ENCODE results near the gene POLG2.
"Not testable (repeated sequence)": the region's sequence is repeated elsewhere in the genome, so short reads cannot be mapped to it uniquely, and the experiment has no call there.

Gene POLG2

DNA sequence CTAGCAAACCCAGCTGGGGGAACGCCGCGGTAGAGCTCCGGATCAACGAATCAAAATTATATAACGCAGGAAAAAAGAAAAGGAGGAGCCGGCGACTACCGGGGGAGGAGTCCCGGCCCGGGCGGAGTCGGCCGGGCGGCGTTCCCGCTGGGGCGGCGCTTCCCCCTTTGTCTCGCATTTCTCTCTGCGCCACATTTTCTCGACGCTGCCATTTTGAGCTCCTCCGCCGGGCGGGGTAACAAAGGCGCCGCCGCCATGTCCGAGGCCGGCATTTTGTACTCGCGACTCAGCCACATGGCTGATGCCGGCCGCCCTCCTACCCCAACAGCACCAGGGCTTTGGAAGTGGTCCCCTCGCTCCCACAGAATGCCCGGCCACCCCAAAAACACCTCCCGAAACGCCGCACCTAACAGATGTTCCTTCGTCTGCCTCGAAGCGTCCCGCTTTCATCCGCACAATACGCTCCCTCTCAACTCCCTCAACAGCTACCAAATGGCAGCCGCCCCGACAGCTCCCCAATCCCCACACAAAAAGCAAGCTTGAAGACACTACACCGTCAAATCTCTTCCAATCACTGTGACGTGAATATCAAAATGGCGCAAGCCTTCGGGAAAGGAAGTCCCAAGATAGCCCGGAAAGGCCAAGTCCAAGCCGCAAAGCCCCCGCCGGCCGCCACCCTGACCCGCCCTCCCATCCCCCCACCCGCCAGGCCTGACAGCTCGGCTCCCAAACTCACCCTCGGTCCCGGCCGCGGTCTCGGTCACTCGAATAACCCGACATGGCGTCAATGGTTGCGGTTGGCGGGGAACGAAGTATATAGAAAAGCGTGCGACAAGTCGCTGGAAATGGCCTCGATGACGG, 8.7 kb upstream of the POLG2 start:
- peak; percentile 86 for DNase-seq

DNA sequence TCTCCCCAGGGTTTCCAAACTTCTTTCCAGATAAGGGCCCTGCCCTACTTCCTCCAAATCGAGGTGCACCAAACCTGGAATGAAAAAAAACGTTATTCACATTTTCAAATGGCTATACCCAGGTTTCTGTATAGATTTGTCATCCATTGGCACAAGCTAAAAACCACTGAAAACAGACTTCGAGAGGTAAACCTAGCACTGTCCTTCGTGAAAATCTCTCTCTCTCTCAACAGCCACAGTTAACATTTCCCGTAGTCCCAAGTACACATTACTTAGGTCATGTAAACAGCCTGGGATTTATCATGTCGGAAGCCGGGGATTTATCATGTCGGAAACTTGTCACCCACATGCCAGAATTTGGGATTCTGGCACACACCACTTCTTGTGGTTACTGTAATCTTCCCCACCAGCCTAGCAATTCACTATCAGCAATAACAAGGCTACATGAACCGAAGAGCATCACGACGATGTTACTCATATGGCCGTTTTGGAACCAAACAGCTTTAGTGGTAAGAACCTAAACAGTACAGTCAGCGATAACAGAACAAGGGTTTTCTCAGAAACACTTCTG, 8.0 kb upstream of the POLG2 start:
- no peak for DNase-seq

DNA sequence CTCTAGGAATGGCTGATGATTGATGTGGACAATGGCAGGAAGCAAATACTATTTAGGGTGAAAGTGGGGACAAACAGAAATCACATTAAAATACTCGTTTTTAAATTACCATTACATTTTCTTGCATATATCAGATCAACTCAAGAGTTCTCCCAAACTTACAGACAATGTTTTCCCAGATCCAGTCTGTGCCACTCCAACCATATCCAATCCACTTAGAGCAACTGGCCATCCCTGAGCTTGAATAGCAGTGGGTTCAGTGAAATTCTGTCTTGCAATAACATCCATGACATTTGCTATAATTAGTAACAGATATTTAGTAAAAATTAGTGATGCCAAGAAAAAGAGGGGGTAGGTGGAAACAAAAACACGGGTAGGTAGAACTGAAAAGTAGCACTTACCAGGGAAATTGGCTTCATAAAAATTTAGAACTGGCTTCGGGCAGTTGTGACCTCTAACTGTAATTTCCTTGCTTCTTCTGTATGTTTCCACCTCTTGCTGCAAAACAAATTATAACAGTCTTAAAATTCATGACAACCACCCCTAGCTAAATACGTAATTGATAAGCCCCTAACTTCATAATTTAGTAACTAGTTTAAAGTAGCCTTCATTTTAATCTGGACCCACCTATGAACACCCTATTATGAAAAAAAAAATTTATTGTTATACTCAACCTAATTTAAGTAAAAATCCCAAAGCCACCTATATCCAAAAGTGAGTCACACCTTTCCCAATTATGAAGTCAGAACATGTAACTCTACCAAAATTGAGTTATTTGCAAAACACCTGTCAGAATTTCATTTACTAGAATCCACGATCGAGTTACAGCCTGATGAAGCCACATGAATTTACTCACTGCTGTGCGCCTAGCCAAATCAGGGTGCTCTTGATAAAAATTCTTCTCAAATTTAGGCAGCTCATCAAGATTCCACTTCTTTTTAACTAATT, 7.2 kb upstream of the POLG2 start:
- no peak for DNase-seq

DNA sequence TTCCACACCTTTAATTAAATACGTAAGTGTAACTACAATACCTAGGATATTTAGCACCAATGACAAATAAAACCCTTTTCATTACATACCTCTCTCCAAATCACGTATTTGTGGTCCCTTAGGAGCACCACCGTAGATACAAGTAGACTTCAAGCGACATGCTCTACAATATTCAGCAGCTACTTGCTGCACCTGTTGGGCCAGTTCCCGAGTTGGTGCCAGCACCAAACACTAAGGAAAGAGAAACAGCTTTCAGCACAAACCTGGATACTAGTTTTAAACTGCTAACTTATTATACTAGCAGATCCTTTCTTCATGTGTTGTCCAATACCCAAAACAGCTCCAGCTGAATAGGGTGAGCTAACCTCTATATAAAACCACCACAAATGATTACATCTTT, 6.5 kb upstream of the POLG2 start:
- DNase-seq, result no peak

DNA sequence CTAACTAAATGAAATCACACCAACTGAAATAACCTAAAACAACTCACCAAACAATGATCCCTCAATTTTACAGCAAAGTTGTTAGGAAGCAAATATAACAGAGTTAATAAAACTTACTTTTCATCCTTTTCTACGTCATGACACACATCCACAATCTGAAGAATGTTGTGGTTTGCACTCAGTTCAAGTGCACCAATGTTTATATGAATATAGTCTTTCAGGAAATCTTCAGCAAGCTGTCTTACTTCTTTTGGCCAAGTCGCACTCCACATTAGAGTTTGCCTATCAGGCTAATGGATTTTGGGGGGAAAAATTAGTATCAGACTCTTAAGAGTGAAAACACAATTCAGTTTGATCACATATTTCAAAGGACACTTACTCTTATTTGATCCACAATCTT, 6.0 kb upstream of the POLG2 start:
- no peak for DNase-seq

DNA sequence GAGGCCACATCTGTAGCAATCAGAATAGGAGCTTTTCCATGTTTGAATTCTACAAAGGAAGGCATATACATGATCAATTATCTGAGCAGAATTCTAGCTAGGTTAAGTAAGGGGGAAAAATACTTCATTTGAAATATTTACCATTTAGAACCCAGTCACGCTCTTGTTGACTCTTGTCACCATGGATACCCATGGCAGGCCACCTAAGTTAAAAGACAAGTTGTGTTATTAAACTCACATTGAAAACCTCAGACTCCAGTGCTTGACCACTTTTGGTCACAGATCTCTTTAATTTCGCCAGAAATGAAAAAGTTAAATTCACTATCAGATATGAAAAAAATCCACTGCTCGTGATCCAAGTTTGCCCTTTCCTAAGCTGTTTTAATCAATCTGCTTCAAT, 5.2 kb upstream of the POLG2 start:
- DNase-seq, result no peak

DNA sequence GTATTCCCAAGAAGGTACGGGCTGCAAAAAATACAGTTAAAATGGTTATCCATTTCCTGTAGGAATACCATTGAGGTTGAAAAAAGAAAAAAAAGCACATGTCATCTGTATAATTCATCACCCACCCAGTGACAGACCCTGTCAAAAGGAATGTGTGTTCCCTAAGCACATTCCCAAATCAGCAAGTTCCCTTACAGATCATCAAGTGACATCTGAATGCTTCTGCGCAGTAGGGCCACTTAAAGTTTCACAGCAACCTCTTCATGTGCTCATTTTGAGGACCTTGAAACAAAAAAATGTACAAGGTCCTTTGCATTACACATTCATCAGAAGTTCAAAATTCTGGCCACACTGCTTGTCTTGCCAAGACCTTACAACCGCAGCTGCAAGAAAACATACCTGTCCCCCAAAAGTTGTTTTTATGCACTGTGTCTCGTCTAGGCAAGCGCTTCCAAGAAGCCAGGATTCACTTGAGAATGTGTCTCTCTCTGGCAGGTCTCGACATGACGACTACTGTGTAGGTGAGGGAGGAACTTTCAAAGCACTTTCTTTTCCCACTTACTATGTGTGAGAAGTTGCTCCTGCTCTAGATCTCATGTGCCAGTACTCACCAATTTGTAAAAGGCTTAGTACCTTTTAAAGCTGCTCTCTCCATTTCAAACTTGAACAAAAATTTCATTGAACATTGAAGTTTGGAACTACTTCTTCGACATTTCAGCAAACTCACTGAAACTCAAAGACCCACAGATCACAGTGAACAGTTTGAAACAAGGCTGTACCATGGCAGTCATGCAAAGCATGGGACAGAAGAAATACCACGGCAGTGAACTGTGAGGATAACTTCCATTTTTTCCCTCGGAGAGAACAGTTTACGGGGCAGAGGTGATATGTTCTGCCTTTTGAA, 4.3 kb upstream of the POLG2 start:
- DNase-seq, result no peak

DNA sequence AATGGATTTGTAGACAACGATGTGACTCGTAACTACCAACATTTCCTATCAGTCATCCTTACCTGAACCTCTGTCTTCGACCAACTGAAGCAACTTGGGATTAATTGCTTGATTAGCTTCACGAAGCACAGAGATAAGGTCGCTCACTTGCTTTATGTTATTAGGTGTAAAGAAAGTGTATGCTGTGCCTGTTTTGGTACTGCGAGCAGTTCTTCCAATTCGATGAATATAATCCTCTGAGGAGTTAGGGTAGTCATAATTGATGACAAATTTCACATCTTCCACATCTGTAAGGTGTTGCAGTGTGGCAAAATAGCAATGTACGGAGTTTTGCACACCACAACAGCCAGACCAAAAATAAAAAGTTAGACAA, 3.6 kb upstream of the POLG2 start:
- DNase-seq, result no peak

DNA sequence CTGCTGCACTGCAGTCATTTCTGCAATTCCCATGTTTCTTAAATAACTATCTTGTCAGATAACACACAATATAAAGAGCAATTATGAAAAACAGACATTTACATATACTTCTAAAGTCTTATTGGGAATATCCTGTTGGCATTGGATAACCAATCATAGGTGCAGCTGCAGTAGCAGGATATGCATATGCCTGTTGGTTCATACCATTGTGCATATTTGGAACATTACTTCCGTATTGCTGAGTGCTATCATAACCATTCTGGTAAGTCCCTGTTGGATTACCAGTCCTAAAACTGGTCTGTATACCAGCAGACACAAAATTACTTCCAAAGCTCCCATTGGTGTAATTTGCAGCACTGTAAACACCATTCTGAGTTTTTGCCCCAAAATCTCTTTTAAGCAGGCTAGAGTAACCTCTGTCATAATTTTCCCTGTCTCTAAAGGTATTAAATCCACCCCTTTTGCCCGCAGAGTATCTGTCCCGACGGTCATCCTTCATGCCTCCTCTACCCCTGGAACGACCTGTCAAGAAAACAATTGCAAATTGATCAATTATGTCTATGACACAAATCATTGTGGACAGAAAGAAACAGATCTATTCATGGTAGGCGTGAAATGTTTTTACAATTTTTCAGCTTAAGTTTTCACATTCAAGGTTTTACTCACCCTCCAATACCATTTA, 3.1 kb upstream of the POLG2 start:
- no peak for DNase-seq

DNA sequence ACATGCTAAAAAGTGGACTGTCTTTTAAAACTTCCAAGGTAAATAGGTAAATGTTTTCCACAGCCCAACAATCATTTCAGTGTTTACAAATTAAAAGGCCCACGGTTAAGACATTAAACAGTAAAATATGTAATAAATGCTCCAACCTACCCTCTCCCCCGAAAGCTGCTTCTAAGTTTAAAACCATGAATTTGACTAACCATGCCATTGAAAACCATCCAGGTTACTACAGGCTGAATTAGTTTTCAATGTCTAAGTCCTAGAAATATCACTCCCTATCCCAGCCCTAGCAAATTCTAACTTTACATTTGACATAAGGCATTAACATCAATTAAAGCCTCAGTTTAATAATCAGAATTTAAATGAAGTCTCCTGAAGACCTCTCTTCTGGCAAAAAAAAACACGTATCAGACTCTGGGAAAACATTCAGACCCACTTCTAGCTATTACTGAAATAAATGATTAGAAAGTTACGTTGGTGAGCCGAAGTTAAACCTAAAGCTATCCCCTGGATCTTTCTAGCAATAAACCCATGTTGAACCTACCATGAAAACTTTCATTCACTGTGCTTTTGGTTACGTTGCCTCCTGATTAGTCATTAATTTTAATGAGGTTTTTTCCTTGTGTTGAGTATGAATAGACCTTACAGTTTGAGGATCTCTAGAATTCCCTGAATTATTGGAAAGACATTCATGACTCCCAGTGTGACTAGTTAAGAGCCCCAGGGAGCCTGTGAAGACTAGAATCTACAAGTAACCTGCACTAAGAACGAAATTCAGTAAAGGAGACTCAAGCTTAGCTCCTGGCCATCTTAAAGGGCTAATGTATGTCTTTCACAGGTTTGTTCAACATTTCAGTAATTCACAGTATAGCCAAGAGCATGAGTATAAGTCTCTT, 1.7 kb upstream of the POLG2 start:
- no peak for DNase-seq

DNA sequence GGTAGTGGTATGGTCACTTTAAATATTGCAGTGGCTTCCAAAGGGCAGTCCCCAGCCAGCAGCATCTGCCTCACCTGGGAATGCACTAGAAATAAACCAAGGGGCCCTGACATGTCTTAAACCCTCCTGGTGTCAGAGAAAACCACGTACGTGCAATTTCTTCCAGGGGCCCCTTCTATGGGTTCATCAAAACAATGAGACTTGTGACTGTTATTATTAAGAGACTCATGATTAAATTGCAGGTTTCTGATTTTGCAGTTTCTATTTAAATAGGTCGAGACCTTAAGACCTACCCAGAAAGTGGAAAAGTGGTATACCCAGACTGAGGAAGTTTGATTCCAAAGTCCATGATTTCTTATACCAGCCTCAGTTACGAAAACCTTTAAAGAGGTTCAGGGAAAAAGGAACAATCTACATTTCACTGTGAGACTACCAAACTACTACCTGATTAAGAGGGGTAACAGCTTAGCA, 746 bp upstream of the POLG2 start:
- DNase-seq, result no peak

DNA sequence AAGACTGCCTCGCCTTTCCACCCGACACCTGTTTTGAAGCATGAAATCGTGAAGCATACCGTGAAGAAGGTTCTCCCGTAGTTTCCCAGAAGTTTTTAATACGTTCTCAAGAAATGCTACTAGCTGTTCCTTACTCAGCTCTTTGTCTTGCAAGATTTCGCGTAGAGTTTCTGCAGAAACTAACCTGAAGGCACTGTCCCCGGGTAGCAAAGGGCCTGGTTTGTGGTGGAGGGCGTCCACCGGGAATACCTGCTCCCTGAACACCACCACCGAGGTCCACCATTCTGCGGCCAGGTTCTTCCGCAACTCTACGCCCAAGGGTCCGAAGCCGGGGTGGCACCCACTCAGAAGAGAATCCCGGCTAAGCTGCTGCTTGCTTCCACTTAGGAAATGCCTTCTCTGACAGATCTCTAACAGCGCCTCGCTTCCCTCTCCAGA, 487 bp downstream of the POLG2 start:
- no peak for DNase-seq

DNA sequence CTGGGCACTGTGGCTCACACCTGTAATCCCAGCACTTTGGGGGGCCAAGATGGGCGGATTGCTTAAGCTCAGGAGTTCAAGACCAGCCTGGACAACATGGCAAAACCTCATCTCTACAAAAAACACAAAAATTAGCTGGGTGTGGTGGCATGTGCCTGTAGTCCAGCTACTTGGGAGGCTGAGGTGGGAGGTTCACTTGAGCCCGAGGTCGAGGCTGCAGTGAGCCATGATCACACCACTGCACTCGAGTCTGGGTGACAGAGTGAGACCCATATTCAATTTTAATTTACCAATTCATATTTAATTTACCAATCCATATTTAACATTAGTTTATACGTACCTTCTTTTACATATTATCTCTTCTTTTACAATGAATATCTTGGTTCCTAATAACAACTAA, 1.6 kb downstream of the POLG2 start:
- DNase-seq, result not testable (repeated sequence)

DNA sequence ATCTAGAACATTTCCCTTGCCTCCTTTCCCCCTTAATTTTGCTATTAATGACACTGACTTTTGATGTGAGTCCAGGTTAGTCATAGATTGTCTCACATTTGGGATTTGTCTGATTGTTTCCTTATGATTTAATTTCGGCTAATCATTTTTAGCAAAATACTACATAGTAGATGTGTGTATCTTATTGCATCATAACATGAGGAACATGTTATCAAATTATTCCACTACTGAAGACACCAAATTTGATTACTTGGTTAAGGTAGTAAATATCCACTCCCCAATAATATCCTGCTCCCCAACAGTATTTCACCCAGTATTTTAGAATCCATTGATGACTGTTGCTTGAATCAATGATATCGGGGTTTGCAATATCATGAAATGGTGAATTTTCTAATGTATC, 2.7 kb downstream of the POLG2 start:
- no peak for DNase-seq

DNA sequence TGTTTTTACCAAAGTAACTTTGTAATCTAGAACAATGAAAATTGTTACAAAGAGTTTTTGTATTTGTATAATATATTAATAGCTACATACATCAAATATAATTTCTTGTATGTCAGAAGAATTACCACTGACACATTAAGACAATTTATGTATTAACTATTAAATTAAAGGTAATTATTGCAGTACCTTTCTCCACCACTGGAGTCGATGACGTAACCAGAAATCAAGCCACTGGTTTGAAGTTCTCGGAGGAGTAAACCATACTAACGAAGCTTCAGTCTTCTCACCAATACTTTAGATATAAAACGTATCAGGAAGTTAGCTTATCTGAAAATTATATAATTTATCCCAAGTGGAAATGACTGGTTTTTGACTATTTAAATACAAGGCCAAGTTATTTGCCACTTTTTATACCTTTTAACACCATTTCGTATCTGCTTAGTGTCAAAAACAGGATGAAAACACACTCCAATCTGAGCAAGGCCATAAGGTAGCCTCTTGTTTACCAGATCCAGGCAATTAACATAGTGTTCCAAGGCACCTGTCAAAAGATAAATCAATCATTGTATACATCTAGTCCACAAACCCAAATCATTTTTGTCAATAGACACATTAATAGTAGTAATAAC, 4.3 kb downstream of the POLG2 start:
- DNase-seq, result no peak

DNA sequence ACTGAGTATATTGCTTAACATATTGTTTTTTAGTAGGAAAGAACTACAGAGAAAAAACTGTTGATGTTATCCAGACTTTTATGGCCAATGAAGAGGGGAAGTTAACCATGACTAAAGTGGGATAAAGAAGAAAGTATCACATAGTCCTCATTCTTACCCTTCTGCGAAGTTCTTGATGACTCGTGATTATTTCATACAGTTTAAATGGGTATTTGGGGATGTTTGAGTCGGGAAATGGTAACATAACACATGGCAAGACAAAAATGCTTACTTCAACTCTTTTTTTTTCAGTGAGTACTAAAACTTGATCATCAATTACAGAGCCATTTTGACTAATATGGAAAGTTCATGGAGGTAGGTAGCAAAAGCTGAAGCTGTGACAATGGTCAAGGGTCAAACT, 4.9 kb downstream of the POLG2 start:
- DNase-seq, result no peak

DNA sequence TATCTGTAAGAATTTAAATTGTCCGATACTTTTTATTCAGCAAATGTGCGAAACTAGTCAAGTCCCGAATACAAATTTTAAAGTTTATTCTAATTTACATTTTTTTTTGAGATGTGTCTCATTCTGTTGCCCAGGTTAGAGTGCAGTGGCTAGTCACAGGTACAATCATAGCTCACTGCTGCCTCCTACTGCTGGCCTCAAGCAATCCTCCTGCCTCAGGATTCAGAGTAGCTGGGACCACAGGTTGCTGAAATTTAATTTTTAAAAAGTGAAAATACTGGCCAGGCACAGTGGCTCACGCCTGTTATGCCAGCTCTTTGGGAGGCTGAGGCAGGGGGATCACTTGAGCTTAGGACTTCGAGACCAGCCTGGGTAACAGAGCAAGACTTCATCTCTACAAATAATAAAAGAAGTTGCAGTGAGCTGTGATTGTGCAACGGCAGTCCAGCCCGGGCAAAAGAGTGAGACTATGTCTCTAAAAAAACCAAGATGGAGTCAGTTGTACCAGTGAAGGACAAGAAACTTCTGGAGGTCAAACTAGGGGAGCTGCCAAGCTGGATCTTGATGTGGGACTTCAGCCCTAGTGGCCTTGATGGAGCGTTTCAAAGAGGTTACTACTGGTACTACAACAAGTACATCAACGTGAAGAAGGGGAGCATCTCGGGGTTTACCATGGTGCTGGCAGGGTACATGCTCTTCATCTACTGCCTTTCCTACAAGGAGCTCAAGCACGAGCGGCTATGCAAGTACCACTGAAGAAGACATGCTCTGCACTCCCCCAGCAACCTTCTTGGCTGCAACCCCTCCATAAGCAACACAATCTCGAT, 5.6 kb downstream of the POLG2 start:
- DNase-seq, result peak; percentile 44

DNA sequence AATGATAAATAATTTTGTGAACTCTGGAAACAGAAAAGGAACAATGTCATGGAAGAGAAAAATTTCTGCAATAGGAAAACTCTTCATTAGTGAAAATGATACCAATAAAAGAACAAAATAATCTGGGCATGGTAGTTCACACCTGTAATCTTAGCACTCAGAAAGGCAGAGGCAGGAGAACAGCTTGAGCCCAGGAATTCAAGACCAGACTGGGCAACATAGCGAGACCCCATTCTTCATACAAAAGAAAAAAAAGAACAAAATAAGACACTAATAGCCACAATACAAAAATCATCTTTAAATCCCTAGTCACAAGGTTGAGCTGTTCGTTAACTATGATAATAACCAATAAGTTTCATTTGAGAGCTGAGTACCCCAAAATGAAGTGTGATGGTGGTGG, 8.6 kb downstream of the POLG2 start:
- DNase-seq, result no peak

DNA sequence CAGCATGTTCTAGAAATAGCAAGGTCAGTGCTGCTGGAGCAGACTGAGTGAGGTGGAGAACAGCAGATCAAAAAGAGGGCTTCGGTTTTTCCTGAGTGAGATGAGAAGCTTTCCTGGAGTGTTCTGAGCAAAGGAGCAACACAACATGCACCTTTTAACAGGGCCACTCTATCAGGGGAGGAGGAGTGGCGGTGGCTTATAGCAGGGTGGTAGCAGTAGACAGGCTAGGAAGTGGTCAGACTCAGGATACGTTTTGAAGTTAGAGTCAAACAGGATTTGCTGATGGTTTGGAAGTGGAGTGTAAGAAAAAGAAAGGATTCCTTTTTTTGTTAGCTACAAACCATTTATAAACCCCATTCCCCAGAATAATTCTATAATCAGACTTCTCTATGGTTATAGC, 12.5 kb downstream of the POLG2 start:
- no peak for DNase-seq
